ENCODE results near the gene OR13G1.

- no peak for TF ChIP-seq POLR2A (IDR thresholded peaks at IDR 0.05)
- TF ChIP-seq, protein P1, sequence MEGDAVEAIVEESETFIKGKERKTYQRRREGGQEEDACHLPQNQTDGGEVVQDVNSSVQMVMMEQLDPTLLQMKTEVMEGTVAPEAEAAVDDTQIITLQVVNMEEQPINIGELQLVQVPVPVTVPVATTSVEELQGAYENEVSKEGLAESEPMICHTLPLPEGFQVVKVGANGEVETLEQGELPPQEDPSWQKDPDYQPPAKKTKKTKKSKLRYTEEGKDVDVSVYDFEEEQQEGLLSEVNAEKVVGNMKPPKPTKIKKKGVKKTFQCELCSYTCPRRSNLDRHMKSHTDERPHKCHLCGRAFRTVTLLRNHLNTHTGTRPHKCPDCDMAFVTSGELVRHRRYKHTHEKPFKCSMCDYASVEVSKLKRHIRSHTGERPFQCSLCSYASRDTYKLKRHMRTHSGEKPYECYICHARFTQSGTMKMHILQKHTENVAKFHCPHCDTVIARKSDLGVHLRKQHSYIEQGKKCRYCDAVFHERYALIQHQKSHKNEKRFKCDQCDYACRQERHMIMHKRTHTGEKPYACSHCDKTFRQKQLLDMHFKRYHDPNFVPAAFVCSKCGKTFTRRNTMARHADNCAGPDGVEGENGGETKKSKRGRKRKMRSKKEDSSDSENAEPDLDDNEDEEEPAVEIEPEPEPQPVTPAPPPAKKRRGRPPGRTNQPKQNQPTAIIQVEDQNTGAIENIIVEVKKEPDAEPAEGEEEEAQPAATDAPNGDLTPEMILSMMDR (IDR thresholded peaks at IDR 0.05) = no peak
Observed at GRCh38 chr1:247638011-247638410, 41.5 kb downstream of the OR13G1 start.
